C1 segment of cervical spinal cord (tissue), 14 donors: ENCODE measurements around the gene RABGAP1L.
"Not testable (repeated sequence)": the region's sequence is repeated elsewhere in the genome, so short reads cannot be mapped to it uniquely, and the experiment has no call there.

ENCODE experiments used
- DNase-seq, 14 donors: peaks; one replicate each; lab custom pipeline; 2025; lab: John Stamatoyannopoulos, UW

Gene RABGAP1L

DNA sequence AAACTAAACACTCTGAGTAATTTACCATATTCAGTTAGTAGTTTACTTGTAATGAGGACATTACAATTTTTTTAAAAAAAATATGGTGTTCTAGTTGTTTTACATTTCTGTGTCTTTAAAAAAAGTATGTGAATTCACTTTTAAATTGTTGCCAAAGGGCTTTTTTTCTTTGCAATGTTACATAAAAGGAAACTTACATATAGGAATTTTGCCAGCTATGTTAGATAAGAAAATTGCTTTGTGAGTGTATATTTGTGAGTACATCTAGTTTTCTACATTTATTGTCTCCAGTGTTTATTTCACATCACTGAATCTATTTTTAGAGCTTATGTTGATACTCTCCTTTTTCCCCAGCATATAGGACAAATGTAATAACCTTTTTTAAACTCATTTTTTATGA lies 495.2 kb downstream of the RABGAP1L start:
- DNase-seq: no peak

- DNase-seq: no peak
Observed at GRCh38 chr1:174656409-174657059, 497.2 kb downstream of the RABGAP1L start.

- DNase-seq: no peak
Observed at GRCh38 chr1:174657411-174657810, 498.1 kb downstream of the RABGAP1L start.

DNA sequence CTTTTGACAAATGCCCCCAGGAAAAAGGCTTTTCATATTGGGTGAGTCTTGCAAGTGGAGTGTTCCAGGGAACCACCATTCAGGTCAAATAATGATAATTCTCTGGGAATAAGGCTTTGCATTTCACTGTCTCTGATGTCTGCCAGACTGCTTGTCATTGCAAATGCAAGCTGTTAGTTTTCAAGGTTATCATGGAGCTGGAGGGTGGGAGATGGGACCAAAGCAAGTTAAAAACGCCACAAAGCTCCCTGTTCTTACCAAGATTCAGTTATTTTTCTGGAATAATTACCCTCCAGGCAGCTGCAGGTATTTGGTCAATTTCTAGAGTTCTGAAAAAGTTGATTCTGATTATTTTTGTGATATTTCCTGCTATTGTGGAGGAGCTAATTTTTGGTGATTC lies 498.6 kb downstream of the RABGAP1L start:
- DNase-seq: no peak

- DNase-seq: no peak
Observed at GRCh38 chr1:174659823-174660222, 500.5 kb downstream of the RABGAP1L start.

- DNase-seq: no peak
Observed at GRCh38 chr1:174660476-174660875, 501.2 kb downstream of the RABGAP1L start.

- no peak for DNase-seq
Observed at GRCh38 chr1:174663358-174663757, 504.0 kb downstream of the RABGAP1L start.

DNA sequence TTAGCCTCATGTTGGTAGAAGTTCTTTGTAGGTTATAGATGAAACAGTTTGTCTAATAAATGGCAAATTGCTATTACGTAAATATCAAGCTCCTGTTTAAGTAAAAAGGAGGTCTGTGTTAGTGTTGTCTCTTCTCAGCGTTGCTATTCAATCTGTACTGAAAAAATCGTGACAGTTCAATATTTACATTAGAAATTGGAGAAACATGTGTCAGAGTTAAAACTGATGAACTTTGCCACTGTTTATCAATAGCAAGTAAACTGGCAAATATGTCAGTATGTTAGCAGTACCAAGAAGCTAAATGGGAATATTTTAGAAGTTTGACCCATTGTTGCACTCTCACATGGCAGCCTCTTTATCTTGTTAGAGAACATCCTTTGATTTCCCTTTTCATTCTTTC lies 506.9 kb downstream of the RABGAP1L start:
- no peak for DNase-seq

DNA sequence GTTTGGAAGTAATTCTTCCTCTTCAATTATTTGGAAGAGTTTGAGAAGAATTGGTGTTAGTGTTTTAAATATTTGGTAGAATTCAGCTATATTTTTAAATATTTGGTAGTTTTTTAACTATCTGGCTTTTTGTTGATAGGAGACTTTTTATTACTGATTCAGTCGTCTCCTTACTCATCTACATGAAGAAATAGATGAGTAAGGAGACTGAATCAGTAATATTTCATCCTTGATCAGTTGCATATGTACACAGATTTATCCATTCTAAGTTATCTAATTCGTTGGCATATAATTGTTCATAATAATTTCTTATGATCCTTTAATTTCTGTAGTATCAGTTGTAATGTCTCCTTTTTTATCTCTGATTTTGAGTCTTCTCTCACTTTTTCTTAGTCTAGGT lies 512.5 kb downstream of the RABGAP1L start:
- DNase-seq: no peak

- peak in 1 of 14 donors; percentile 69 for DNase-seq
Observed at GRCh38 chr1:174676856-174677255, 517.5 kb downstream of the RABGAP1L start.

GRCh38 chr1:174678657-174679056 lies 519.3 kb downstream of the RABGAP1L start:
- DNase-seq: no peak

DNA sequence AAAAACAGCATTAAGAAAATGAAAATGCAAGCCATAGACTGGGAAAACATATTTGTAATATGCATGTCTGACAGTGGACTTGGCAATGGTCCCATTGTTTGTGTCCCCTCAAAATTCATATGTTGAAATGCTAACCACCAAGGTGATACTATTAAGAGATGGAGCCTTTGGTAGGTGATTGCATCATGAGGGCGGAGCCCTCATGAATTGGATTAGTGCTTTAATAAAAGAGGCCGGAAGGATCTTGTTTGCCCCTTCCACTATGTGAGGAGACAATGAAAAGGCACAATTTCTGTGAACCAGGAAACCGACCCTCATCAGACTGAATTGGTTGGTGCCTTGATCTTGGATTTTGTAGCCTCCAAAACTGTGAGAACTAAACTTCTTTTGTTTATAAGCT lies 520.8 kb downstream of the RABGAP1L start:
- no peak for DNase-seq

GRCh38 chr1:174682419-174683008 lies 523.2 kb downstream of the RABGAP1L start:
- no peak for DNase-seq

GRCh38 chr1:174686213-174686612 lies 526.9 kb downstream of the RABGAP1L start:
- DNase-seq: no peak

GRCh38 chr1:174689524-174689923 lies 530.2 kb downstream of the RABGAP1L start:
- no peak for DNase-seq

DNA sequence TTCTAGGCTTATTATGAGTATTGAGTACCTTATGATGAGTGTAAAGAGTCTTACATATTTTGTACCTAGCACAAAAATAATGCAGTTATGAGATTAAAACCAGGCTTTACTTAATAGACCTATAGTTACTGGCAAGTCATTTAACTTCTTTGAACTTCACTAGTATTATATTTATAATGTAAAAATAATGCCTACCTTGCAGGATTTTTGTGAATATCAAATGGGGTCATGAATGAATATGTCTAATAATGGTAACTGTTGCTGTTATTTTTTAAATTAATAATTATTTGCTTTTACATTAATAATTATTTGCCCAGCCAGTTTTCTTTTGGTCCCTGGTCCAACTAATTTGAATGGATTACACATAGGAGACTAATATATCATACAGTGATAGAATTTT lies 530.9 kb downstream of the RABGAP1L start:
- no peak for DNase-seq

GRCh38 chr1:174692313-174692712 lies 533.0 kb downstream of the RABGAP1L start:
- no peak for DNase-seq

GRCh38 chr1:174693085-174693484 lies 533.8 kb downstream of the RABGAP1L start:
- DNase-seq: no peak

GRCh38 chr1:174693539-174693938 lies 534.2 kb downstream of the RABGAP1L start:
- not testable (repeated sequence) for DNase-seq

- DNase-seq: no peak
Observed at GRCh38 chr1:174696026-174696821, 536.9 kb downstream of the RABGAP1L start.

DNA sequence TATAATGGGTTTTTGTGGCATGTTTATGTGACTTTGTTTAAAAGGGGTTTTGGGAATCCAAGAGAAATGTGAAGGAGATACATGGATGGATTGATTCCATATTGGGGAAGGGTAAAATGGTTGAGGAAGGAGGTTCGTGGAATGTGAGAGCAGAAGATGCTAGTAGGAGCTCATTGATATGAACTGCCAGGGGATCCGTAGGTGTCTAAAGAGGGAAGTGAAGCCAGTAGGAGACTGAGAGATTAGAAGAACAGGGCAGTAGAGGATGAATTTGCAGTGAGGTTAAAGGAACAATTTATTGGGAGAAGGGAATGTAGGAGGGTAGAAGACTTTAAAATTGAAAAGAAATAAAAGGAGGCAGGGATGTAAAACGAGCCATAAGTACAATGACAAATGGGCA lies 541.0 kb downstream of the RABGAP1L start:
- DNase-seq: no peak

GRCh38 chr1:174700775-174701174 lies 541.5 kb downstream of the RABGAP1L start:
- no peak for DNase-seq

GRCh38 chr1:174701565-174701964 lies 542.2 kb downstream of the RABGAP1L start:
- DNase-seq: no peak
